ENCODE results near the gene EDDM3A.

The EDDM3A gene

GRCh38 chr14:20711261-20711660, 34.4 kb upstream of the EDDM3A start:
- H2AFZ ChIP-seq (ENCODE audit: low read depth) = no peak overlapping the region
- no peaks in the 10 kb centered on the region for H3K27me3 ChIP-seq (ENCODE audit: insufficient read depth, low read depth)
- H3K36me3 ChIP-seq (ENCODE audit: insufficient read depth) = no peaks in the 10 kb centered on the region
- no peaks in the 10 kb centered on the region for H4K20me1 ChIP-seq (ENCODE audit: insufficient read depth)
- H3K27ac ChIP-seq = no peak overlapping the region
- no peak overlapping the region for H3K4me2 ChIP-seq
- no peaks in the 10 kb centered on the region for H3K4me1 ChIP-seq (ENCODE audit: low read depth, poor library complexity, severe bottlenecking)
- H3K79me2 ChIP-seq (ENCODE audit: insufficient read depth, low read depth) = no peaks in the 10 kb centered on the region
- H3K9ac ChIP-seq = no peak overlapping the region
- no peak for TF ChIP-seq CTCF (conservative IDR thresholded peaks at IDR 0.05; ENCODE audit: low read depth, low read length)
- no peak overlapping the region for H3K4me3 ChIP-seq (IDR thresholded peaks at IDR 0.05; ENCODE audit: insufficient read depth, low read depth, low read length)

DNA sequence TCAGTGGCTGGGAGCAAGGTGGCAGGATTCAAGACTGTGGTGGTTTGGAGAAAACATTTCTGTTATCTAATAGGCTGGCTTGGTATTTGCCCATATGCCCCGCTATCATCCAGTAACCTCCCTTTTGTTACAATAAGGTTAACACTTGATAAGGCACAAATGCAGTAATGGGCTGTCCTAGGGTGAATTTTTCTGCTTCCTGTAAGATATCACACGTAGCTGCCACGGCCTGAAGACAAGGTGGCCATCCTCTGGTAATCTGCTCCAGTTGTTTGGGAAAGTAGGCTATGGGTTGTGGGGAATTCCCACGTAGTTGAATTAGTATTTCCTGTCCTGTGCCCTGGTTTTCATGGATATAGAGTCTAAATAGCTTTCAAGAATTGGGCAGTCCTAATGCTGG, 34.0 kb upstream of the EDDM3A start:
- Histone ChIP-seq H3K9ac (no peak overlapping the region), H3K4me2 (no peak overlapping the region), H3K4me1 (ENCODE audit: low read depth, poor library complexity, severe bottlenecking) (no peaks in the 10 kb centered on the region), H3K27ac (no peak overlapping the region), H3K79me2 (ENCODE audit: insufficient read depth, low read depth) (no peaks in the 10 kb centered on the region), H3K36me3 (ENCODE audit: insufficient read depth) (no peaks in the 10 kb centered on the region), H2AFZ (ENCODE audit: low read depth) (no peak overlapping the region), H3K27me3 (ENCODE audit: insufficient read depth, low read depth) (no peaks in the 10 kb centered on the region), H3K4me3 (IDR thresholded peaks at IDR 0.05; ENCODE audit: insufficient read depth, low read depth, low read length) (no peak overlapping the region), H4K20me1 (ENCODE audit: insufficient read depth) (no peaks in the 10 kb centered on the region)
- TF ChIP-seq CTCF (conservative IDR thresholded peaks at IDR 0.05; ENCODE audit: low read depth, low read length) = no peak

DNA sequence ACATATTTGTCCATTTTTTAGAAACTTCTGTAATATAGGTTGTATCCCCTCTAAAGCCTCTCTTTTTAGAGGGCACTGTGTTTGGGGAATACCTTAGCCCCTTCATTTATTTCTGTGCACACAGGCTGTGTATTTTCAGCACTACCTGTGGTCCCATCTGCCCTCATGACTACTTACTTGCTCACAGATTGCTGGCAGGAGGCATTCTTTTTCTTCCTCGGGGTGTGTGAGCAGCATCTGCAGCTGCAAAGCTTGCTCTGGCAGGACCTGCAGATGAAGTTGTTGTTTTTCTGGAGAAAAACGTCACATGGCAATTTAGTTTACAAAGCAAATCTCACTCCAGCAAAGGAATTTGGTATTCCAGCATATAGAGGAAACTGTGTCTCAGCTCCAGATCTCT, 32.8 kb upstream of the EDDM3A start:
- H3K9ac ChIP-seq = no peak overlapping the region
- H3K79me2 ChIP-seq (ENCODE audit: insufficient read depth, low read depth) = no peaks in the 10 kb centered on the region
- H3K4me2 ChIP-seq = no peak overlapping the region
- no peak overlapping the region for H2AFZ ChIP-seq (ENCODE audit: low read depth)
- no peak overlapping the region for H3K27ac ChIP-seq
- no peaks in the 10 kb centered on the region for H4K20me1 ChIP-seq (ENCODE audit: insufficient read depth)
- TF ChIP-seq CTCF (conservative IDR thresholded peaks at IDR 0.05; ENCODE audit: low read depth, low read length) = no peak
- no peaks in the 10 kb centered on the region for H3K36me3 ChIP-seq (ENCODE audit: insufficient read depth)
- no peaks in the 10 kb centered on the region for H3K27me3 ChIP-seq (ENCODE audit: insufficient read depth, low read depth)
- no peaks in the 10 kb centered on the region for H3K4me1 ChIP-seq (ENCODE audit: low read depth, poor library complexity, severe bottlenecking)
- no peak overlapping the region for H3K4me3 ChIP-seq (IDR thresholded peaks at IDR 0.05; ENCODE audit: insufficient read depth, low read depth, low read length)

DNA sequence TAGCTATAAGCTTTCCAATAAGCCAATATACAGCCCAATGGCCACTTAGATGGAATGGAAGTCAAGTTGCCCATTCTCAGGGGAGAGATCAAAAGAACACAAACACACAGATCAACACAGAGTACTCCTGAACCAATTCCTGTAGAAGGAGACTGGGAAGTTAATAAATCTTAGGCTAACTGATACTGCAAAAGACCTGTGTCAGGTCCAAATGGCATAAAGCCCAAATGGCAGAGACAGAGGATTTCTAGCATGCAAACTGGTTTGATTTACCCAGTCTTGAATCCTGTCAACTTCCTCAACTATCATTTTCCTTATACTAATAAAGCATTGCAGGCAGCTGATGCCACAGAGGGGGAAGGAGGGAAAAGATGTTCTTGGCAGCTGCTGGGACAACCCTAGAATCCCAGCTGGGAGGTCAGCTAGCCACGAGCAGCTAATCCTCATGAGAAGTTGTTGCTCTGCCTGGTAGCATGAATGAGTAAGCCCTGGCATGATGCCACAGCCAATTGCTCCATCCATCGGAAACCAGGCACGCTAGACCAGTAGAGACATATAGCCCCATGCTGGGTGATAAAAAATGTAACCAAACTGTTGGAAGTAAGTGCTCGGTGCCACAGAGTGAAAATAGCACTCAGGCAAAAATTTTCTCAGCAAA, 31.0 kb upstream of the EDDM3A start:
- Histone ChIP-seq H3K79me2 (ENCODE audit: insufficient read depth, low read depth) (no peaks in the 10 kb centered on the region), H2AFZ (ENCODE audit: low read depth) (no peak overlapping the region), H4K20me1 (ENCODE audit: insufficient read depth) (no peaks in the 10 kb centered on the region), H3K27ac (no peak overlapping the region), H3K27me3 (ENCODE audit: insufficient read depth, low read depth) (no peaks in the 10 kb centered on the region), H3K9ac (no peak overlapping the region), H3K4me2 (no peak overlapping the region), H3K4me1 (ENCODE audit: low read depth, poor library complexity, severe bottlenecking) (no peaks in the 10 kb centered on the region), H3K36me3 (ENCODE audit: insufficient read depth) (no peaks in the 10 kb centered on the region), H3K4me3 (IDR thresholded peaks at IDR 0.05; ENCODE audit: insufficient read depth, low read depth, low read length) (no peak overlapping the region)
- no peak for TF ChIP-seq CTCF (conservative IDR thresholded peaks at IDR 0.05; ENCODE audit: low read depth, low read length)

All from KMS-11 (cell line).